Mesangial cell (primary cell): Measurements from ENCODE around the gene SENP8. TPM values are rescaled to one million over a fixed set of nuclear protein-coding genes. Genes with fewer than 3 reads are reported as not detected.

ENCODE experiments used
- total RNA-seq: library from RNA; depleted of rRNA; stranded (reverse); fragments of >200 nt; gene quantifications from 2 replicates; pipeline ENCODE4 v1.2.3, GENCODE V29; 2015

SENP8 gene
- total RNA-seq: 1.1 and 1.5 TPM in 2 replicates

DNA sequence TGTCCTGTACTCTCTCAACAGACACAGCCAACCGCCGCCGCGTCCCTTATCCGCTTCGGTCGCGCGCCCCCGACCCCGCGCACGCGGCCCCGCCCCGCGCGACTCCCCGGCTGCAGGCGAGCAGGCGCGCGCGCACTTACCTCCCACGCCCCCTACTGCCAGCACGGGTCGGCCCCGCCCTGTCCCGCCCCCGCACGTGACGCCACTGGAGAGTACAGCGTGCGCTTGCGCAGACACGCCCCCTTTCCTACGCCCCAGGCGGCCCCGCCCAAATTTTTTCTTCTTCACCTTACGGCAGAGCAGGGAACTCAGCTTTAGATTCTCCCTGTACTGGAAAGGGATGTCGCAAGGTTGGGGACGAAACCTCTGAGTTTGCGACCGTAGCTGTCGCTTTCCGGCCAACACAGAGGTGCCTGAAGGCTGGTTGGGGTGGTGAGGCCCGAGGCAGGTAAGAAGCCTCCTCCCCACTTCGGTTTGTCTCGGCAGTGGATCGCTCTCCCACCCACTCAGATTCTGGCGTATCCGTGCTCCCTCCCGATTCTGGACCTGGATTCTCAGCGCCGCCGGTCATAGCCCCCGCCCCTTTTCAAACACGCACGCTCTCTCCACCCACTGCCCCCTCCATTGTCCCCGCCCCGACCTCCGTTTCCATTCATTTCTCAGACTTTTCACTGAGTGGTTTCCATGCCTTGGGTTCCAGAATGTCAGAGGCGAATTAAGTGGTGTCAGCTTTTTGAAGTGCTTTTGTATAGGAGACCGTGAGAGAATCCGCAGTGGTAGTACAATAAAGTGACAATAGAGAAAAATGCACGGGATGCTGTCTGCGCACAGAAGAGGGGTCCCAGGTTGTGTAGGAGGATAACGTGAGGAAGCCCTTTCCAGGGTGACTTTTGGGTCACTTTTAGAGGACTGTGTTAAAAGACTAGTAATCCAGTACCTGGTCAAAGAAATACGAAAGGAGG lies at the start of gene SENP8, which contains the start of gene MYO9A:
Gene SENP8 (plus strand): TSS at position 387 of the 962 bp plus-strand sequence. CDS start 21,221 bp downstream, outside the sequence.
Gene MYO9A (minus strand): TSS at position 134 of the 962 bp plus-strand sequence. CDS start 71,587 bp downstream, outside the sequence.

Other genes starting within 250 kb of the SENP8 start
- 14.7 and 22.6 TPM in 2 replicates for gene MYO9A, start 253 bp upstream of the SENP8 start, total RNA-seq
- 0.16 and 1.1 TPM in 2 replicates for gene GRAMD2A, start 79.4 kb downstream of the SENP8 start, total RNA-seq
- 1,172 and 1,728 TPM in 2 replicates for gene PKM, start 112.8 kb downstream of the SENP8 start, total RNA-seq
- gene PARP6, start 154.2 kb downstream of the SENP8 start, total RNA-seq: 14.3 and 28.9 TPM in 2 replicates
- gene CELF6, start 201.8 kb downstream of the SENP8 start, total RNA-seq: 0.13 TPM in 1 of 2 replicates, not detected in the other